ENCODE measurements around the gene FIGLA.

DNA sequence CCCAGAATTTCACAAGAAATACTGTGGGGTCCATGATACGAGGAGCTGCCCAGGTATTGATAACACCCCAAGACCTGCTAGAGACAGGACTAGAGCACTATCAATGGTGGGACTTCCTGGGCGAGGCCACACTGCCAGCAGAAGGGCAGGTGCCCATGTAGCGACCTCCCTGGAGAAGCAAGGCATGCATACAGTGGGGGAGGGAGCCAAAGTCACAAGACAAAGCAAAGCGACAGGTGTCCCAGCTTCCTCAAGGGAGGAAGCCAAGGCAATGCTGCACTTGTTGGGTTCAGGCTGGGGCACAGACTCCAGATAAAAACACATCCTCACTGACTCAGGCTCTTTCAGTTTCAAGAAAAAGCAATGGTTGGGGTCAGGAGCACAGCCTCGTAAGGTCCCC lies 37.7 kb upstream of the FIGLA start:
- TF ChIP-seq, protein P1, sequence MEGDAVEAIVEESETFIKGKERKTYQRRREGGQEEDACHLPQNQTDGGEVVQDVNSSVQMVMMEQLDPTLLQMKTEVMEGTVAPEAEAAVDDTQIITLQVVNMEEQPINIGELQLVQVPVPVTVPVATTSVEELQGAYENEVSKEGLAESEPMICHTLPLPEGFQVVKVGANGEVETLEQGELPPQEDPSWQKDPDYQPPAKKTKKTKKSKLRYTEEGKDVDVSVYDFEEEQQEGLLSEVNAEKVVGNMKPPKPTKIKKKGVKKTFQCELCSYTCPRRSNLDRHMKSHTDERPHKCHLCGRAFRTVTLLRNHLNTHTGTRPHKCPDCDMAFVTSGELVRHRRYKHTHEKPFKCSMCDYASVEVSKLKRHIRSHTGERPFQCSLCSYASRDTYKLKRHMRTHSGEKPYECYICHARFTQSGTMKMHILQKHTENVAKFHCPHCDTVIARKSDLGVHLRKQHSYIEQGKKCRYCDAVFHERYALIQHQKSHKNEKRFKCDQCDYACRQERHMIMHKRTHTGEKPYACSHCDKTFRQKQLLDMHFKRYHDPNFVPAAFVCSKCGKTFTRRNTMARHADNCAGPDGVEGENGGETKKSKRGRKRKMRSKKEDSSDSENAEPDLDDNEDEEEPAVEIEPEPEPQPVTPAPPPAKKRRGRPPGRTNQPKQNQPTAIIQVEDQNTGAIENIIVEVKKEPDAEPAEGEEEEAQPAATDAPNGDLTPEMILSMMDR (IDR thresholded peaks at IDR 0.05; ENCODE audit: insufficient read depth, low read length): no peak
- TF ChIP-seq GABPA (IDR thresholded peaks at IDR 0.05; ENCODE audit: low read depth) (no peak), POLR2AphosphoS5 (IDR thresholded peaks at IDR 0.05; ENCODE audit: low read depth) (no peak), SPI1 (IDR thresholded peaks at IDR 0.05; ENCODE audit: borderline replicate concordance, low read depth) (no peak)
- TF ChIP-seq, protein P2, sequence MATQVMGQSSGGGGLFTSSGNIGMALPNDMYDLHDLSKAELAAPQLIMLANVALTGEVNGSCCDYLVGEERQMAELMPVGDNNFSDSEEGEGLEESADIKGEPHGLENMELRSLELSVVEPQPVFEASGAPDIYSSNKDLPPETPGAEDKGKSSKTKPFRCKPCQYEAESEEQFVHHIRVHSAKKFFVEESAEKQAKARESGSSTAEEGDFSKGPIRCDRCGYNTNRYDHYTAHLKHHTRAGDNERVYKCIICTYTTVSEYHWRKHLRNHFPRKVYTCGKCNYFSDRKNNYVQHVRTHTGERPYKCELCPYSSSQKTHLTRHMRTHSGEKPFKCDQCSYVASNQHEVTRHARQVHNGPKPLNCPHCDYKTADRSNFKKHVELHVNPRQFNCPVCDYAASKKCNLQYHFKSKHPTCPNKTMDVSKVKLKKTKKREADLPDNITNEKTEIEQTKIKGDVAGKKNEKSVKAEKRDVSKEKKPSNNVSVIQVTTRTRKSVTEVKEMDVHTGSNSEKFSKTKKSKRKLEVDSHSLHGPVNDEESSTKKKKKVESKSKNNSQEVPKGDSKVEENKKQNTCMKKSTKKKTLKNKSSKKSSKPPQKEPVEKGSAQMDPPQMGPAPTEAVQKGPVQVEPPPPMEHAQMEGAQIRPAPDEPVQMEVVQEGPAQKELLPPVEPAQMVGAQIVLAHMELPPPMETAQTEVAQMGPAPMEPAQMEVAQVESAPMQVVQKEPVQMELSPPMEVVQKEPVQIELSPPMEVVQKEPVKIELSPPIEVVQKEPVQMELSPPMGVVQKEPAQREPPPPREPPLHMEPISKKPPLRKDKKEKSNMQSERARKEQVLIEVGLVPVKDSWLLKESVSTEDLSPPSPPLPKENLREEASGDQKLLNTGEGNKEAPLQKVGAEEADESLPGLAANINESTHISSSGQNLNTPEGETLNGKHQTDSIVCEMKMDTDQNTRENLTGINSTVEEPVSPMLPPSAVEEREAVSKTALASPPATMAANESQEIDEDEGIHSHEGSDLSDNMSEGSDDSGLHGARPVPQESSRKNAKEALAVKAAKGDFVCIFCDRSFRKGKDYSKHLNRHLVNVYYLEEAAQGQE (IDR thresholded peaks at IDR 0.05; ENCODE audit: insufficient replicate concordance, low read depth): no peak

Data from HL-60 (cell line).